Osteocyte (in vitro differentiated cells): ENCODE results near the gene AFP. TPM values are rescaled to one million over a fixed set of nuclear protein-coding genes. Genes with fewer than 3 reads are reported as not detected.

ENCODE experiments used
- DNase-seq: peaks from one replicate; pipeline ENCODE4 v3.0.0; 2021; ENCODE audit warnings: mixed read lengths; ENCODE audit not compliant: unreplicated experiment; ENCODE audit errors: extremely low spot score
- H3K27ac Mint-ChIP-seq: one replicate; pipeline ENCODE4 v1.8.0; 2021; ENCODE audit warnings: mild to moderate bottlenecking, mixed read lengths; ENCODE audit not compliant: unreplicated experiment
- H3K27me3 Mint-ChIP-seq: one replicate; pipeline ENCODE4 v1.8.0; 2021; ENCODE audit warnings: mixed read lengths; ENCODE audit not compliant: unreplicated experiment
- H3K36me3 Mint-ChIP-seq: one replicate; pipeline ENCODE4 v1.8.0; 2021; ENCODE audit warnings: mixed read lengths; ENCODE audit not compliant: unreplicated experiment
- H3K4me1 Mint-ChIP-seq: one replicate; pipeline ENCODE4 v1.8.0; 2021; ENCODE audit warnings: mixed read lengths; ENCODE audit not compliant: unreplicated experiment
- H3K4me3 Mint-ChIP-seq: one replicate; pipeline ENCODE4 v1.8.0; 2021; ENCODE audit warnings: mild to moderate bottlenecking, moderate library complexity, mixed read lengths; ENCODE audit not compliant: unreplicated experiment
- H3K9me3 Mint-ChIP-seq: one replicate; pipeline ENCODE4 v1.8.0; 2021; ENCODE audit warnings: mixed read lengths; ENCODE audit not compliant: unreplicated experiment
- total RNA-seq: library from RNA; stranded (reverse); gene quantifications from 2 replicates; pipeline ENCODE4 v1.2.1, GENCODE V29; 2021
- TF ChIP-seq, protein P1 (sequence below): fragments of 200-600 bp; sonication (generic); IDR thresholded peaks from 2 replicates; pipeline ENCODE4 v1.5.0; 2021; ENCODE audit warnings: antibody characterized with exemption, mild to moderate bottlenecking, moderate library complexity

The AFP gene
- total RNA-seq, 1 donor from 2014 or later: not detected

DNA sequence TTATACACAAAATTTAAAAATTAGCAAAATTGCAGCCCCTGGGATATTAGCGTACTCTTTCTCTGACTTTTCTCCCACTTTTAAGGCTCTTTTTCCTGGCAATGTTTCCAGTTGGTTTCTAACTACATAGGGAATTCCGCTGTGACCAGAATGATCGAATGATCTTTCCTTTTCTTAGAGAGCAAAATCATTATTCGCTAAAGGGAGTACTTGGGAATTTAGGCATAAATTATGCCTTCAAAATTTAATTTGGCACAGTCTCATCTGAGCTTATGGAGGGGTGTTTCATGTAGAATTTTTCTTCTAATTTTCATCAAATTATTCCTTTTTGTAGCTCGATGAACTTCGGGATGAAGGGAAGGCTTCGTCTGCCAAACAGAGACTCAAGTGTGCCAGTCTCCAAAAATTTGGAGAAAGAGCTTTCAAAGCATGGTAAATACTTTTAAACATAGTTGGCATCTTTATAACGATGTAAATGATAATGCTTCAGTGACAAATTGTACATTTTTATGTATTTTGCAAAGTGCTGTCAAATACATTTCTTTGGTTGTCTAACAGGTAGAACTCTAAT lies 26.0 kb upstream of the AFP start:
- H3K9me3 Mint-ChIP-seq: no peaks in the 10 kb centered on the region
- H3K27ac Mint-ChIP-seq: no peak overlapping the region
- H3K4me3 Mint-ChIP-seq: no peak overlapping the region
- peaks cover 36% of the 10 kb centered on the region for H3K27me3 Mint-ChIP-seq
- TF ChIP-seq, protein P1, sequence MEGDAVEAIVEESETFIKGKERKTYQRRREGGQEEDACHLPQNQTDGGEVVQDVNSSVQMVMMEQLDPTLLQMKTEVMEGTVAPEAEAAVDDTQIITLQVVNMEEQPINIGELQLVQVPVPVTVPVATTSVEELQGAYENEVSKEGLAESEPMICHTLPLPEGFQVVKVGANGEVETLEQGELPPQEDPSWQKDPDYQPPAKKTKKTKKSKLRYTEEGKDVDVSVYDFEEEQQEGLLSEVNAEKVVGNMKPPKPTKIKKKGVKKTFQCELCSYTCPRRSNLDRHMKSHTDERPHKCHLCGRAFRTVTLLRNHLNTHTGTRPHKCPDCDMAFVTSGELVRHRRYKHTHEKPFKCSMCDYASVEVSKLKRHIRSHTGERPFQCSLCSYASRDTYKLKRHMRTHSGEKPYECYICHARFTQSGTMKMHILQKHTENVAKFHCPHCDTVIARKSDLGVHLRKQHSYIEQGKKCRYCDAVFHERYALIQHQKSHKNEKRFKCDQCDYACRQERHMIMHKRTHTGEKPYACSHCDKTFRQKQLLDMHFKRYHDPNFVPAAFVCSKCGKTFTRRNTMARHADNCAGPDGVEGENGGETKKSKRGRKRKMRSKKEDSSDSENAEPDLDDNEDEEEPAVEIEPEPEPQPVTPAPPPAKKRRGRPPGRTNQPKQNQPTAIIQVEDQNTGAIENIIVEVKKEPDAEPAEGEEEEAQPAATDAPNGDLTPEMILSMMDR: no peak
- no peak for DNase-seq
- H3K36me3 Mint-ChIP-seq: no peaks in the 10 kb centered on the region
- no peaks in the 10 kb centered on the region for H3K4me1 Mint-ChIP-seq

DNA sequence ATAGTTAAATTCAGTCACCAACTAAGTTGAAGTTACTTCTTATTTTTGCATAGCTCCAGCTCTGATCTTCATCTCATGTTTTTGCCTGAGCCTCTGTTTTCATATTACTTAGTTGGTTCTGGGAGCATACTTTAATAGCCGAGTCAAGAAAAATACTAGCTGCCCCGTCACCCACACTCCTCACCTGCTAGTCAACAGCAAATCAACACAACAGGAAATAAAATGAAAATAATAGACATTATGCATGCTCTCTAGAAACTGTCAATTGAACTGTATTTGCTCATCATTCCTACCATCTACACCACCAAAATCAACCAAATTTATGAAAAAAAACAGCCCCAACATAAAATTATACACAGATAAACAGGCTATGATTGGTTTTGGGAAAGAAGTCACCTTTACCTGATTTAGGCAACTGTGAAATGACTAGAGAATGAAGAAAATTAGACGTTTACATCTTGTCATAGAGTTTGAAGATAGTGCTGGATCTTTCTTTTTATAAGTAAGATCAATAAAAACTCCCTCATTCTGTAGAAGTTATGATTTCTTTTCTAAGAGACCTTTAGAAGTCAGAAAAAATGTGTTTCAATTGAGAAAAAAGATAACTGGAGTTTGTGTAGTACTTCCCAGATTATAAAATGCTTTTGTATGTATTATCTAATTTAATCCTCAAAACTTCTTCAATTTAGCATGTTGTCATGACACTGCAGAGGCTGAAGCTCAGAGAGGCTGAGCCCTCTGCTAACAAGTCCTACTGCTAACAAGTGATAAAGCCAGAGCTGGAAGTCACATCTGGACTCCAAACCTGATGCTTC lies 24.9 kb upstream of the AFP start:
- H3K9me3 Mint-ChIP-seq: no peaks in the 10 kb centered on the region
- no peaks in the 10 kb centered on the region for H3K4me1 Mint-ChIP-seq
- no peaks in the 10 kb centered on the region for H3K36me3 Mint-ChIP-seq
- DNase-seq: no peak
- no peak overlapping the region for H3K4me3 Mint-ChIP-seq
- H3K27ac Mint-ChIP-seq: no peak overlapping the region
- TF ChIP-seq, protein P1: no peak
- peaks cover 36% of the 10 kb centered on the region for H3K27me3 Mint-ChIP-seq

DNA sequence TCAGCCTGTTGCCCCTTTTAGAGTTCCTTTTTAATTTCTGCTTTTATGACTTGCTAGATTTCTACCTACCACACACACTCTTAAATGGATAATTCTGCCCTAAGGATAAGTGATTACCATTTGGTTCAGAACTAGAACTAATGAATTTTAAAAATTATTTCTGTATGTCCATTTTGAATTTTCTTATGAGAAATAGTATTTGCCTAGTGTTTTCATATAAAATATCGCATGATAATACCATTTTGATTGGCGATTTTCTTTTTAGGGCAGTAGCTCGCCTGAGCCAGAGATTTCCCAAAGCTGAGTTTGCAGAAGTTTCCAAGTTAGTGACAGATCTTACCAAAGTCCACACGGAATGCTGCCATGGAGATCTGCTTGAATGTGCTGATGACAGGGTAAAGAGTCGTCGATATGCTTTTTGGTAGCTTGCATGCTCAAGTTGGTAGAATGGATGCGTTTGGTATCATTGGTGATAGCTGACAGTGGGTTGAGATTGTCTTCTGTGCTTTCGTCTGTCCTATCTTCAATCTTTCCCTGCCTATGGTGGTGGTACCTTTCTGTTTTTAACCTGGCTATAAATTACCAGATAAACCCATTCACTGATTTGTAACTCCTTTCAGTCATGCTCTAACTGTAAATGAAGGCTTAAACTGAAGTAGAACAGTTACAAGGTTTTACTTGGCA lies 24.1 kb upstream of the AFP start:
- TF ChIP-seq, protein P1: no peak
- Mint-ChIP-seq H3K27ac (no peak overlapping the region), H3K4me1 (no peaks in the 10 kb centered on the region), H3K4me3 (no peak overlapping the region), H3K36me3 (no peaks in the 10 kb centered on the region), H3K27me3 (peaks cover 36% of the 10 kb centered on the region), H3K9me3 (no peaks in the 10 kb centered on the region)
- no peak for DNase-seq

DNA sequence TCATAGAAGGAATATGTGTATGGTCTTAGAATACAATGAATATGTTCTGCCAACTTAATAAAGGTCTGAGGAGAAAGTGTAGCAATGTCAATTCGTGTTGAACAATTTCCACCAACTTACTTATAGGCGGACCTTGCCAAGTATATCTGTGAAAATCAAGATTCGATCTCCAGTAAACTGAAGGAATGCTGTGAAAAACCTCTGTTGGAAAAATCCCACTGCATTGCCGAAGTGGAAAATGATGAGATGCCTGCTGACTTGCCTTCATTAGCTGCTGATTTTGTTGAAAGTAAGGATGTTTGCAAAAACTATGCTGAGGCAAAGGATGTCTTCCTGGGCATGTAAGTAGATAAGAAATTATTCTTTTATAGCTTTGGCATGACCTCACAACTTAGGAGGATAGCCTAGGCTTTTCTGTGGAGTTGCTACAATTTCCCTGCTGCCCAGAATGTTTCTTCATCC lies 22.7 kb upstream of the AFP start:
- Mint-ChIP-seq H3K36me3 (no peaks in the 10 kb centered on the region), H3K4me3 (no peak overlapping the region), H3K27me3 (peaks cover 29% of the 10 kb centered on the region), H3K27ac (no peak overlapping the region), H3K9me3 (no peaks in the 10 kb centered on the region), H3K4me1 (no peaks in the 10 kb centered on the region)
- no peak for DNase-seq
- TF ChIP-seq, protein P1: no peak

DNA sequence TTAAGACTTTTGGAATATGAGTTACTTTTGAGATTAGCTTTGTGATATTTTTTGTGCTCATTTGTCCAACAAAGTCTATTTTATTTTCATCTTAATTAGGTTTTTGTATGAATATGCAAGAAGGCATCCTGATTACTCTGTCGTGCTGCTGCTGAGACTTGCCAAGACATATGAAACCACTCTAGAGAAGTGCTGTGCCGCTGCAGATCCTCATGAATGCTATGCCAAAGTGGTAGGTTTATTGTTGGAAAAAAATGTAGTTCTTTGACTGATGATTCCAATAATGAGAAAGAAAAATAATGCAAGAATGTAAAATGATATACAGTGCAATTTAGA lies 21.1 kb upstream of the AFP start:
- Mint-ChIP-seq H3K4me3 (no peak overlapping the region), H3K27me3 (peaks cover 22% of the 10 kb centered on the region), H3K27ac (no peak overlapping the region), H3K4me1 (no peaks in the 10 kb centered on the region), H3K36me3 (no peaks in the 10 kb centered on the region), H3K9me3 (no peaks in the 10 kb centered on the region)
- DNase-seq: no peak
- TF ChIP-seq, protein P1: no peak
